Activated CD4-positive, alpha-beta T cell treated with anti-CD3 and anti-CD28 coated beads for 36 hours (primary cell): ENCODE results near the gene DHX9. TPM values are rescaled to one million over a fixed set of nuclear protein-coding genes. Genes with fewer than 3 reads are reported as not detected.
"Not testable (repeated sequence)": the region's sequence is repeated elsewhere in the genome, so short reads cannot be mapped to it uniquely, and the experiment has no call there.

ENCODE experiments used
- ATAC-seq: fragments of 200-7000 bp; cut with Tn5 transposase; one replicate; pipeline ENCODE4 v1.10.0; 2021; ENCODE audit warnings: mild to moderate bottlenecking, moderate library complexity
- CTCF ChIA-PET: fragments of 350-600 bp; sonication (Branson Sonifier 250); formaldehyde crosslinking; loops from one replicate; lab custom pipeline; 2021; ENCODE audit warnings: antibody characterized with exemption; lab: Charles Lee
- POLR2A ChIA-PET: fragments of 350-600 bp; sonication (Branson Sonifier 250); formaldehyde crosslinking; loops from one replicate; lab custom pipeline; 2021; ENCODE audit warnings: antibody characterized with exemption, inconsistent platforms; lab: Charles Lee
- DNase-seq: peaks from one replicate; pipeline ENCODE4 v3.0.0-alpha.2; 2020
- H3K27ac Mint-ChIP-seq: one replicate; pipeline ENCODE4 v1.8.0; 2021; ENCODE audit warnings: mixed read lengths
- H3K27me3 Mint-ChIP-seq: one replicate; pipeline ENCODE4 v1.8.0; 2021; ENCODE audit warnings: mixed read lengths
- H3K36me3 Mint-ChIP-seq: one replicate; pipeline ENCODE4 v1.8.0; 2021; ENCODE audit warnings: low read depth, mixed read lengths
- H3K4me1 Mint-ChIP-seq: one replicate; pipeline ENCODE4 v1.8.0; 2021; ENCODE audit warnings: mixed read lengths
- H3K4me3 Mint-ChIP-seq: one replicate; pipeline ENCODE4 v1.8.0; 2021; ENCODE audit warnings: mild to moderate bottlenecking, moderate library complexity, mixed read lengths
- H3K9me3 Mint-ChIP-seq: one replicate; pipeline ENCODE4 v1.8.0; 2021; ENCODE audit warnings: low read depth, mixed read lengths
- intact Hi-C, 2 experiments: fragments of 100-400 bp; cut with DNase I in 1 of 2; cut with micrococcal nuclease in 1 of 2; formaldehyde crosslinking; loops; one replicate each; pipeline versions ENCODE4 v1.14.2 to v1.15.1; 2022 to 2024; cut with DNase I, micrococcal nuclease
- total RNA-seq, 2 experiments: library from RNA; stranded (reverse); gene quantifications; one replicate each; pipeline ENCODE4 v1.2.3, GENCODE V29; 2021

The DHX9 gene
- total RNA-seq, 2 experiments from 2014 or later: 244 to 255 TPM

DNA sequence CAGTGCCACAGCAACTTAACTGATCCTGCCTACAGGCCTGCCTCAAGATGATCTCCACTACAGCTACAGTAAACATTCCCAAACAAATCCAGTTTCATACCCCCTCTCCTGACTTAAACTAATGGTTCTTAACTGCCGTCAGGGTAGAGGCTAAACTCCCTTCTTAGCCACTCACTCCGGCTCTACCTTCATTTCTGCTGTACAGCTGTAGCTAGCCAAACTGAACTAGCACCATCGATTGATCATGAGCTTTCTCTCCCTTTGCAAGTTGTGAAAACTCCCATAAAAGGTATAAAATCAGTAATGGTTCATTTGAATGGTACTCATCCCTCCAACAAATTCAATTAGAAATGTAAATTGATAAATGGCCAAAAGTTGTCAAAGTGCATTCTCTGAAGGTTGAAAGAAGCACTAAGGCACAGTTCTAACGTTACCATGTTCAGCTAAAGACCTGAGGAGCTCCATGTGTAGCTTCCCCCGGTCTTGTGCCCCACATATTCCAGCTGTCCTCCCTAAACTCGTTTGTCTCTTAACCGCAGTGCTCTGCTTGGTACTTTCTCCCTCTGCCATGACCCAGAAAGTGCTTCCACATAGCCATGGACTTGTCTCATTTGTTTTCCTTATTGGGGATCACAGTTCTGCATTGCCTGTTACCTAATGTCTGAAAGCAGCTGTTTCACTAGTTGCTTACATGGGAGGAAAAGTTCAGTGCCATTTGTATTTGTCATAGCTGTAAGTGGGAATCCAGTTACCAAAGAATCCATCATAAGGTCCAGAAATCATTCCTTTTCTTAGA, 49.8 kb downstream of the DHX9 start:
- ChIA-PET CTCF (interaction anchor here (0.6 to 1.4 kb wide), 4 partner anchors 12 to 584 kb away, joined by 3 to 5 read pairs (median 4); no protein-coding TSS in a partner anchor), POLR2A (interaction anchor here (0.5 kb wide), 1 partner anchor 9 kb away, joined by 4 read pairs; no protein-coding TSS in a partner anchor)

DNA sequence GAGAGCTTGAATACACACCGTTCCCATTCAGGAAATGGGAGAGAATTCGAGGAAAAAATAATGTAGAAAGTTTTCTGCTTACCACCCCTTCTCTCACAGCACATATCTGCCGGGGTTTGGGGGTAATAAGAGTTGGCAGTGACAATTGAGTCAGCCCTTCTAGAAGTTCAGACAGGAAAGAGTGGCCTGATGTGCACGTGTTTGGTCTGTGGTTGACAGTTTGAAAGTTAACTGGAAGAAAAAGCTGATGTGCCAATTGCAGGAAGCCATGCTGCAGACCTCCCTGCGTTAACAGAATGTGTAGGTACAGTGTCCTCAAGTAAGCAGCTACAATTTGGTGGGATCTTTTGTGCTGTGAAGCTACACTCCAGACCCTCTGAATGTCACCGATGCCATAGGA, 50.9 kb downstream of the DHX9 start:
- CTCF ChIA-PET: interaction anchor here (0.6 to 0.7 kb wide), 2 partner anchors 473 to 583 kb away, joined by 3 to 4 read pairs; no protein-coding TSS in a partner anchor
- Mint-ChIP-seq H3K4me1 (peaks cover 21% of the 10 kb centered on the region), H3K9me3 (peaks cover 7% of the 10 kb centered on the region), H3K36me3 (peaks cover 60% of the 10 kb centered on the region), H3K27me3 (peaks cover 2% of the 10 kb centered on the region), H3K4me3 (no peak overlapping the region), H3K27ac (peak overlapping the region; percentile 2)
- intact Hi-C loops: no loop called here
- POLR2A ChIA-PET: interaction anchor here (0.7 kb wide), 1 partner anchor 20 kb away, joined by 3 read pairs; no protein-coding TSS in a partner anchor
- DNase-seq (peak; percentile 43), ATAC-seq (peak; percentile 76)

More for the DNA sequence above, 49.8 kb downstream of the DHX9 start:
- no peak for DNase-seq
- Mint-ChIP-seq H3K4me3 (no peak overlapping the region), H3K9me3 (peaks cover 3% of the 10 kb centered on the region), H3K36me3 (peaks cover 67% of the 10 kb centered on the region), H3K27me3 (no peaks in the 10 kb centered on the region), H3K4me1 (peaks cover 21% of the 10 kb centered on the region), H3K27ac (peak overlapping the region; percentile 7)
- ATAC-seq: no peak
- intact Hi-C loops: no loop called here

DNA sequence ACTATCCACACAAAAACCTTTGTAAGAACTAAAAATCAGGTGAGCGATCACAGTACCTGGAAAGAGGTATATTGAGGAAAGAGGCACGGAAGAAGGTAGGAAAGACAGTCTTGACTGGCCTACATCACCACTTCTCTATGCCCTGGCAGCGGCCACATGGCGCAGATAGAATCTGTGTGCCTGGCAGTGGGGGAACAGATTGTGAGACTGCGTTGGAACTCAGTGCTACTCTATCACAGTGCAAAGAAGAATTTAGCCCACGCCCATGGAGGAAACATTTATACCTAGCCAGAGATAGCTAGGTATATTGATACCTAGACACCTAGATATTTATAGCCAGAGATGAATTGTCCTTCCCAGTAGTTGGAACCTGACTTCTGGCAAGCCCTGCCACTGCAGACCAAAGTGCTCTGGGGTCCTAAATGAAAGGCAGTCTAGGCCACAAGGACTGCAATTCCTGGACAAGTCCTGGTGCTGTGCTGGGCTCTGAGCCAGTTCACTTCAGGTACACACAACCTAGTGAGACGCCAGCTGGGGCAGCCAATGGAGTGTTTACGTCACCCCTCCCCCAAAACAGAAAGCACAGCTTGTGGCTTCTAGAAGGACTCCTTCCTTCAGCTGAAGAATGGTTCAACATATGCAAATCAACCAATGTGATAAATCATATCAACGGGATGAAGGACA, 51.9 kb downstream of the DHX9 start:
- intact Hi-C loops: no loop called here
- Mint-ChIP-seq H3K4me1 (peaks cover 18% of the 10 kb centered on the region), H3K27ac (no peak overlapping the region), H3K27me3 (peaks cover 2% of the 10 kb centered on the region), H3K4me3 (no peak overlapping the region), H3K36me3 (peaks cover 49% of the 10 kb centered on the region), H3K9me3 (peaks cover 5% of the 10 kb centered on the region)
- DNase-seq (no peak), ATAC-seq (no peak)
- ChIA-PET POLR2A (no interaction called here), CTCF (no interaction called here)

DNA sequence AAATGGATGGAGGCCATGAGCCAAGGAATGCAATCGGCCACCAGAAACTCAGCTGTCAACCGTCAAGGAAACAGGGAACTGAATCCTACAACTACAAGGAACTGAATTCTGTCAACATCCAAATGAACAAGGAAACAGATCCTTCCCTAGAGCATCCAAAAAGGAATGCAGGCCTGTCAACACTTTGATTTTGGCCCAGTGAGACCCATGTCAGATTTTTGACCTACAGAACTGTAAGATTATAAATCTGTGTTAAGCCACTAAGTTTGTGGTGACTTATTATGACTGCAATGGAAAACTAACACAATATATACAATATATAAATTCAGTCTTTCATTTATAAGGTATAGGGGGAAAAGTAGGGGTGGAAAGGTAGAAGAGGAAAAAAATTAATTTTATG, 58.5 kb downstream of the DHX9 start:
- peaks cover 4% of the 10 kb centered on the region for H3K9me3 Mint-ChIP-seq
- intact Hi-C loops: no loop called here
- DNase-seq (no peak), ATAC-seq (no peak)
- H3K4me3 Mint-ChIP-seq: no peak overlapping the region
- ChIA-PET CTCF (no interaction called here), POLR2A (no interaction called here)
- peaks cover 2% of the 10 kb centered on the region for H3K27me3 Mint-ChIP-seq
- H3K27ac Mint-ChIP-seq: no peak overlapping the region
- no peaks in the 10 kb centered on the region for H3K36me3 Mint-ChIP-seq
- H3K4me1 Mint-ChIP-seq: no peaks in the 10 kb centered on the region

DNA sequence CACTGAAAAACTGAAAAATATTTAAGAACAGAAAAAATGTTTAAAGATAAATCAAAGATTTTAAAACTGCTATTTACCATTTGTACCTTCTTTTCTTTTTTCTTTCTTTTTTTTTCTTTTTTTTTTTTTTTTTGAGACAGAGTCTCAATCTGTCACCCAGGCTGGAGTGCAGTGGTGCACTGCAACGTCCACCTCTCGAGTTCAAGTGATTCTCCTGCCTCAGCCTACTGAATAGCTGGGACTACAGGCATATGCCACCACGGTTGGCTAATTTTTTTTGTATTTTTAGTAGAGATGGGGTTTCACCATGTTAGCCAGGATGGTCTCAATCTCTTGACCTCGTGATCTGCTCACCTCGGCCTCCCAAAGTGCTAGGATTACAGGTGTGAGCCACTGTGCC, 62.8 kb downstream of the DHX9 start:
- not testable (repeated sequence) for H3K4me3 Mint-ChIP-seq

DNA sequence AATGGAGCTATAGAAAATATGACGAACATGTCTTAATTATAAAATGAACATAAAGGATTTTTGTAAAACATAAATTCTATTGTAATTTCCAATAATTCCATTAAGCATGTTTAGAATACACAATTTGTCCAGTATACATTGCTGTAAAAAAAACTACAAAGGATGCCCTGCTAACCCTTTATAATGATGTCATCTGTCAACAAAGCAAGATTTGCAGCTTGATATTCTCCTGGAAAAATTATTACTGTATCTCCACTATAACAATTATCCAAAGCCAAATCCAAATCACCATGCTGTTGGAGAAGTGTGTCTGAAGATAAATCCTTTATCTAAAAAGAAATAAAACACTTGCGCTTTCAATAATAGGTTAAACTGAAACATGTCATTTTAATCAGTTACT, 66.2 kb downstream of the DHX9 start:
- Mint-ChIP-seq H3K9me3 (no peaks in the 10 kb centered on the region), H3K36me3 (no peaks in the 10 kb centered on the region), H3K27ac (no peak overlapping the region), H3K27me3 (peaks cover 3% of the 10 kb centered on the region), H3K4me3 (no peak overlapping the region), H3K4me1 (no peaks in the 10 kb centered on the region)
- ChIA-PET POLR2A (no interaction called here), CTCF (no interaction called here)
- no peak for DNase-seq
- no peak for ATAC-seq
- intact Hi-C loops: no loop called here

More for the DNA sequence above, 62.8 kb downstream of the DHX9 start:
- ATAC-seq, H3K27ac Mint-ChIP-seq, H3K27me3 Mint-ChIP-seq, H3K36me3 Mint-ChIP-seq, POLR2A ChIA-PET, CTCF ChIA-PET, H3K4me1 Mint-ChIP-seq, H3K9me3 Mint-ChIP-seq, intact Hi-C loops, DNase-seq: not testable (repeated sequence)

DNA sequence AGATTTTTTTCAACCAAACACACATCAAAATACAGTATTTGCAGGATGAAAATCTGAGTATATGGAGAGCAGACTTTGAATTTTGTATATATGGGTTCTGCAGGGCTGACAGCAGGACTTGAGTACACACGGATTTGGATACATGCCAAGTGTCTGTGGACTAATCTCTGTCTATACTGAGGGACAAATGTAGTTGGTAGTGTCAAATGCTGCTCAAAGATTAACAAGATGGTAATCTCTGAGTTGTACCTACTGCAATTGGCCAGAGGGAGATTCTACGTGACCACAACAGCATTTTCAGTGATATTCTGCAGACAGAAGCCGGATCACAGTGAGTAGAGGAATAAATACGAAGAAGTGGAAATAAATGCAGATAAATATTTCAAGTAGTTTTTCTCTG, 70.4 kb downstream of the DHX9 start:
- no peaks in the 10 kb centered on the region for H3K4me1 Mint-ChIP-seq
- CTCF ChIA-PET: no interaction called here
- peaks cover 6% of the 10 kb centered on the region for H3K9me3 Mint-ChIP-seq
- no peak overlapping the region for H3K27ac Mint-ChIP-seq
- intact Hi-C loops: no loop called here
- POLR2A ChIA-PET: interaction anchor here (0.6 kb wide), 1 partner anchor 19 kb away, joined by 3 read pairs; no protein-coding TSS in a partner anchor
- no peaks in the 10 kb centered on the region for H3K36me3 Mint-ChIP-seq
- peaks cover 9% of the 10 kb centered on the region for H3K27me3 Mint-ChIP-seq
- DNase-seq: no peak
- no peak for ATAC-seq
- no peak overlapping the region for H3K4me3 Mint-ChIP-seq

DNA sequence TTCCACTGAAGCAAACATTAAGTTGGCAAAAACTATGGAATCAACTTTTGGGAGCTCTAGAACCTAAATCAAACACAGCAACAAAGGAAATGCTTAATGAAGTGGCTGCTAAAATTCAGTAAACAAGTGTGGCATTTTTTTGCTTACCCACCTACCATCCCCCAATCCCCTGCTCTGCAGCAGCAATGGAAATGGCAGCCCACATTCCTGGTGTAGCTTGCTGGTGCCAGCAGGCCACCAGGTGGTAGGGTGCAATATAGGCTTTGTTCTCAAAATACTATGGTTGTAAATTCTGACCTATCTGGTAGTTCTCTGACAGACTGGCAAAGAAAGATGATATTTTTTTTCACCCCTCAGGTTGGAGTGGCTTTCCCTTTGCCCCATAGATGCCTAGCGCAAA, 71.0 kb downstream of the DHX9 start:
- ChIA-PET POLR2A (interaction anchor here (0.6 kb wide), 1 partner anchor 20 kb away, joined by 3 read pairs; no protein-coding TSS in a partner anchor), CTCF (no interaction called here)
- intact Hi-C loops: no loop called here
- Mint-ChIP-seq H3K4me3 (no peak overlapping the region), H3K9me3 (peaks cover 6% of the 10 kb centered on the region), H3K27ac (no peak overlapping the region), H3K36me3 (no peaks in the 10 kb centered on the region), H3K27me3 (peaks cover 9% of the 10 kb centered on the region), H3K4me1 (no peaks in the 10 kb centered on the region)
- no peak for DNase-seq
- no peak for ATAC-seq

DNA sequence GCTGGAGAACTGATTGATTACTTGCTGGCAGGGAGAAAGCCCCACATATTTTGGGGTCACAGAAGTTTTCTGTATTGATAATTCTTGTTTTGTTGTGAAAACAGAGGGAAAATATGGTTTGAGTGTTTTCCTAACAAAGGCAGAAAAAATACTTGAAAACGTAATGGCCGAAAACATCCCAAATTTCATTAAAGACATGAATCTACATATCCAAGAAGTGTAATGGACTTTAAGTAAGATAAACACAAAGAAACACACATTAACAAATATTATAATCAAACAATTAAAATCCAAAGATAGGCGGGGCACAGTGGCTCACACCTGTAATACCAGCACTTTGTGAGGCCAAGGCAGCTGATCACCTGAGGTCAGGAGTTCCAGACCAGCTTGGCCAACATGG, 74.3 kb downstream of the DHX9 start:
- no peaks in the 10 kb centered on the region for H3K4me1 Mint-ChIP-seq
- ATAC-seq (no peak), DNase-seq (no peak)
- intact Hi-C loops: no loop called here
- CTCF ChIA-PET: no interaction called here
- H3K9me3 Mint-ChIP-seq: peaks cover 6% of the 10 kb centered on the region
- H3K36me3 Mint-ChIP-seq: no peaks in the 10 kb centered on the region
- H3K4me3 Mint-ChIP-seq: no peak overlapping the region
- H3K27ac Mint-ChIP-seq: no peak overlapping the region
- POLR2A ChIA-PET: no interaction called here
- H3K27me3 Mint-ChIP-seq: peaks cover 11% of the 10 kb centered on the region

DNA sequence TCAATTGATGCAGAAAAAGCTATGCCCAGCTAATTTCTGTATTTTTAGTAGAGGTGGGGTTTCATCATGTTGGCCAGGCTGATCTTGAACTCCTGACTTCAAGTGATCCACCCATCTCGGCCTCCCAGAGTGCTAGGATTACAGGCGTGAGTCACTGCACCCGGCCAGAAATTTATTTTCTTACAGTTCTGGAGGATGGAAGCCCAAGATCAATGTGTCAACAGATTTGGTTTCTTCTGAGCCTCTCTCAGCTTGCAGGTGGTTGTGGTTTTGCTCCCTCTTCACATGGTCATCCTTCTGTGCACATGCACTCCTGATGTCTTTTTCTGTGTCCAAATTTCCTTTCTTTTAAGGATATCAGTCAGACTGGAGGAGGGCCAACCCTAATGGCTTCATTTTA, 78.2 kb downstream of the DHX9 start:
- no peaks in the 10 kb centered on the region for H3K36me3 Mint-ChIP-seq
- peaks cover 26% of the 10 kb centered on the region for H3K27me3 Mint-ChIP-seq
- no peak overlapping the region for H3K27ac Mint-ChIP-seq
- H3K4me3 Mint-ChIP-seq: no peak overlapping the region
- H3K9me3 Mint-ChIP-seq: peaks cover 2% of the 10 kb centered on the region
- intact Hi-C loops: no loop called here
- no peaks in the 10 kb centered on the region for H3K4me1 Mint-ChIP-seq
- ChIA-PET CTCF (no interaction called here), POLR2A (no interaction called here)
- DNase-seq: no peak
- no peak for ATAC-seq

DNA sequence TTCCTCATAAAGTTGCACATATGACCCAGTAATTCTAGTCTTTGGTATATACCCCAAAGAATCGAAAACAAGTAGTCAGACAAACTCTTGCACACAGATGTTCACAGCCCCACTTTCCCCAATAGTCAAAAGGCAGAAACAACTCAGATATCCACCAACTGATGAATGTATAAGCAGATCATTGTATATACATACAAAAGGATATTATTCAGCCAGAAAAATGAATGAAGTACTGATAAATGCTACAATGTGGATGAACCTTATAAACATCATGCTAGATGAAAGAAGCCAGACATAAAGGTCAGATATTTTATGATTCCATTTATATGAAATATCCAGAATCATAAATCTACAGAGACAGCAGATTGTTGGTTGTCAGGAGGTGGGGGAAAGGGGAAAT, 86.5 kb downstream of the DHX9 start:
- H3K9me3 Mint-ChIP-seq: no peaks in the 10 kb centered on the region
- intact Hi-C loops: no loop called here
- H3K36me3 Mint-ChIP-seq: no peaks in the 10 kb centered on the region
- H3K4me3 Mint-ChIP-seq: no peak overlapping the region
- ChIA-PET CTCF (no interaction called here), POLR2A (no interaction called here)
- H3K27me3 Mint-ChIP-seq: peaks cover 18% of the 10 kb centered on the region
- DNase-seq: no peak
- H3K27ac Mint-ChIP-seq: no peak overlapping the region
- H3K4me1 Mint-ChIP-seq: no peaks in the 10 kb centered on the region
- no peak for ATAC-seq
